ENCODE measurements around the gene EXOG.
"Not testable (repeated sequence)": the region's sequence is repeated elsewhere in the genome, so short reads cannot be mapped to it uniquely, and the experiment has no call there.

The EXOG gene

GRCh38 chr3:38565339-38566214 lies 69.4 kb downstream of the EXOG start:
- DNase-seq: no peak

- no peak for DNase-seq
Measured at GRCh38 chr3:38566215-38566528, 70.0 kb downstream of the EXOG start.

DNA sequence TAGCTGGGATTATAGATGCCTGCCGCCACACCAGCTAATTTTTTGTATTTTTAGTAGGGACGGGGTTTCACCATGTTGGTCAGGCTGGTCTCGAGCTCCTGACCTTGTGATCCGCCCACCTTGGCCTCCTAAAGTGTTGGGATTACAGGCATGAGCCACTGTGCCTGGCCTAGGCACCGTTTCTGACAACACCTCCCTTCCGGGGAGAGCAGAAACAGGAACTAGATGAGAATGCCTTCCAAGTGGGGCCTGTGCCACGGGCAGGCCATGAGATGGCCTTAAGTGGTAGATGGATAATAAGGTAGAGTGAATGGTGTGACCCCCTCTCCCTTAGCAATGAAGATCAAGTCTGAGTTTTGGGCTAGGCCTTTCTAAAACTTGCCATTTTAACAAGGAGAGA lies 70.7 kb downstream of the EXOG start:
- not testable (repeated sequence) for DNase-seq

- no peak for DNase-seq
Measured at GRCh38 chr3:38567498-38567897, 71.4 kb downstream of the EXOG start.

DNA sequence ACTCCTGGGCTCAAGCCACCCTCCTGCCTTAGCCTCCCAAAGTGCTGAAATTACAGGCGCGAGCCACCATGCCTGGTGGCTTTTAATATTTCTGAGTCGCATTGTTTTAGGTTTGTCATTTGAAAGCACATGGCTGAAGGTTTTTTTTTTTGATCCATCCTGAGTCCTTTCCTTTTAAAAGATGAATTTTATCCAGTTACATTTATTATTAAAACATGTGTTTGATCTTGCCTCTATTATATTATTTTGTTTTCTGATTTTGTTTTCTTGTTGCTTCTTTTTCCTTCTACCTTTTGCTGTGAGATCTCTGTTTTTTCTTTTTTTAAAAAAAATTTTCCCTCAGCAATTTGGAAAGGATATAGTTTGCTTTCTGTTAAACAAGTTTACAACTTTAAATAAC lies 77.0 kb downstream of the EXOG start:
- no peak for DNase-seq

GRCh38 chr3:38573556-38573955 lies 77.4 kb downstream of the EXOG start:
- no peak for DNase-seq

DNA sequence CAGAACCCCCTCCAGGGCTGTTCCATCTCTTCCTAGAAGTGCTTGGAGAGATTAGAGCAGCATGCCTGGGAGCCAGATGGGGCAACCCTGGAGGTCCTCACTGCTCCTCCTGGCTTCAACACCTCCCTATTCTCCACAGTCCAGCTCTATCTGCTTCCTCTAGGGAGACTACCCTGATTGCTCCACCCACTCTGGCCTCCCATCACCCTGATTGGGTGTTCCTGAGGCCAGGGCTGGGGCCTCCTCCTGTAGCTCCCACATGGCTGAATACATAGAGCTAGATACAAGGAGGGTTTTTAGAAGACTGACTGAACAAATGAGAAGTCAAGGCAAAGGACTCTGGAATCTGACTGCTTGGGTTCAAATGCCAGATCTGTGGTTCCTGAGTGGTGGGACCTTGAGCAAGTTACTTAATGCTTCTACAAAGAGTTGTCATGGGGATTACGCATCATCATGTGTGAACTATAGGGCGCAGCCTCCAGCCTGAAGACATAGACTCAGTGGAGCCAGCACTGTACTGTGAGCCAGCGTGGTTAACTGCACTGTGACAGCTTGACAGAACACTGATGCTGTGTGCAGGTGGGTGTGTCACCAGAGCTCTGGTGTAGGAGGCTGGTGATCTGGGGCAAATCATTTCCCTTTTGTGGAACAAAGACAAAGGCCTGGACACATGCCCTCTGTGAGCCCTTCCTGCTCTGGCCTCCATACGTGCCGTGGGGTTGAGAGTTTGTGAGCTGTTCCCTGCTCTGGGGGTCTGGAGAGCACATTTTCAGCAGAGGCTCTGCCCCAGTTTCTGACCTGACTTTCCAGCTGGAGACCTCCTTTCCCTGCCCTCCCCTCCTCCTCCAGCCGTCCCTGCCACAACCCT lies 78.5 kb downstream of the EXOG start:
- DNase-seq: no peak

DNA sequence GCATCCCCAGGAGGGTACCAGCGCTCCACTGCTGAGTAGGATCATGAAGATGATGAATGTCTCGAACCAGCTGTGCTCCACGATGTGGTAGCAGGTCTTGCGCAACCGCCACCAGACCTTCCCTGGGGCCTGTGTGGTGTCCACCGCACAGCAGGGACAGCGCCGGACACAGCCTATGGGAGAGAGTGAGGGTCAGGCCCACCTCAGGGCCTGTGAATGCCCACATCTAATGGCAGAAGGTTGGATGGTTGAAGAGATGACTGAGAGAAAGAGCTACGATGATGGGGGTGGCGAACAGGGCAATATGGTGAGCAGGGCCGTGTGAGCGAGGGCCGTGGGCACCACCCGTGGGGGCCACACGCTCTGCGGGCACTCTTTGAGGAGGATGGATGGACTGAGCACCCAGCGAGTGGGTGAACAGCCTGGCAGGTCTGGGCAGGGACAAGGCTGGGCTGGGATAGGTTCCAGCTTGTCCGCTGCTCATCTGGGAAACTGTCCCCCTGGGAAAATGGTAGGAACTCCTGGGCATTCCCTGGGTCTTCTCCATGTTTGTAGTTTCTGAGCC lies 79.2 kb downstream of the EXOG start:
- no peak for DNase-seq

Data from activated T-cell treated with anti-CD3 and anti-CD28 coated beads for 4 hours (primary cell).